GM21529 (cell line): ENCODE data around the gene CTTNBP2NL.
"Not testable (repeated sequence)": the region's sequence is repeated elsewhere in the genome, so short reads cannot be mapped to it uniquely, and the experiment has no call there.

Experiments used
- ATAC-seq: cut with Tn5 transposase; IDR thresholded peaks from one replicate; pipeline ENCODE4 v1.9.1; 2021; ENCODE audit not compliant: unreplicated experiment

Gene CTTNBP2NL

GRCh38 chr1:112418099-112418892 is 22.3 kb downstream of the CTTNBP2NL start:
- ATAC-seq = no peak

- ATAC-seq = no peak
Measured at GRCh38 chr1:112423207-112423606, 27.2 kb downstream of the CTTNBP2NL start.

- ATAC-seq = not testable (repeated sequence)
Measured at GRCh38 chr1:112423666-112424065, 27.7 kb downstream of the CTTNBP2NL start.

- no peak for ATAC-seq
Measured at GRCh38 chr1:112429749-112430148, 33.7 kb downstream of the CTTNBP2NL start.

GRCh38 chr1:112431038-112431437 is 35.0 kb downstream of the CTTNBP2NL start:
- ATAC-seq = no peak

- ATAC-seq = no peak
Measured at GRCh38 chr1:112435448-112435847, 39.4 kb downstream of the CTTNBP2NL start.

- ATAC-seq = no peak
Measured at GRCh38 chr1:112436384-112437156, 40.6 kb downstream of the CTTNBP2NL start.

- not testable (repeated sequence) for ATAC-seq
Measured at GRCh38 chr1:112438156-112438555, 42.1 kb downstream of the CTTNBP2NL start.

GRCh38 chr1:112439592-112439991 is 43.6 kb downstream of the CTTNBP2NL start:
- no peak for ATAC-seq

GRCh38 chr1:112440574-112440973 is 44.6 kb downstream of the CTTNBP2NL start:
- ATAC-seq = no peak

- no peak for ATAC-seq
Measured at GRCh38 chr1:112444269-112444668, 48.3 kb downstream of the CTTNBP2NL start.

GRCh38 chr1:112445596-112445995 is 49.6 kb downstream of the CTTNBP2NL start:
- ATAC-seq = no peak

GRCh38 chr1:112446411-112446810 is 50.4 kb downstream of the CTTNBP2NL start:
- ATAC-seq = no peak

- ATAC-seq = no peak
Measured at GRCh38 chr1:112448904-112449629, 53.1 kb downstream of the CTTNBP2NL start.

- no peak for ATAC-seq
Measured at GRCh38 chr1:112449630-112449983, 53.6 kb downstream of the CTTNBP2NL start.

GRCh38 chr1:112450773-112451172 is 54.8 kb downstream of the CTTNBP2NL start:
- ATAC-seq = no peak

GRCh38 chr1:112451301-112451700 is 55.3 kb downstream of the CTTNBP2NL start:
- ATAC-seq = not testable (repeated sequence)

GRCh38 chr1:112453876-112454275 is 57.9 kb downstream of the CTTNBP2NL start:
- ATAC-seq = no peak

- no peak for ATAC-seq
Measured at GRCh38 chr1:112454316-112454715, 58.3 kb downstream of the CTTNBP2NL start.

GRCh38 chr1:112457241-112457640 is 61.2 kb downstream of the CTTNBP2NL start:
- ATAC-seq = no peak

GRCh38 chr1:112457955-112458354 is 61.9 kb downstream of the CTTNBP2NL start:
- no peak for ATAC-seq

GRCh38 chr1:112458756-112459155 is 62.7 kb downstream of the CTTNBP2NL start:
- ATAC-seq = no peak
